T-helper 2 cell (primary cell): ENCODE data around the gene NACC2.

ENCODE experiments used
- DNase-seq, 5 experiments: peaks; one replicate each; pipeline versions ENCODE4 v3.0.0 to v3.0.0-alpha.2; 2012 to 2022

Gene NACC2

DNA sequence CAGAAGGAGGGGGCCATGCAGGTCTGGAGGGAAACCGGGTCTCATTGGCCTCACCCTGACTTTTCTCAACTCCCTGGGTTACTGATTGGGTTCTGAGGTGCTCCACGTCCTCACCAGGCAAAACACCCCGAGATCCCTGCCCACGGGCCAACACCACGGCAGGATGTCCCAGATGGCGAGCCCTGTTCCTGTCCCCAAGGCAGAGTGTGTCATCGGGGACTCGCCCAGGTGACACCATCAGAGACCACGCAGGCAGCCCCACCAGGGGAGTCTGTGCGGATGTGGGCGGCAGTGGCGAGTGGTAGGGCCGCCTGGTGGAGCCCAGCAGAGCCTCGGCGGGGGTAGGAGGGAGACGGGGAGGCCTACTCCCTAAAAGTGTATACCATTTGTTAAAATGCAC lies 74.9 kb downstream of the NACC2 start:
- DNase-seq, result peak in 1 of 5 experiments; percentile 19

DNA sequence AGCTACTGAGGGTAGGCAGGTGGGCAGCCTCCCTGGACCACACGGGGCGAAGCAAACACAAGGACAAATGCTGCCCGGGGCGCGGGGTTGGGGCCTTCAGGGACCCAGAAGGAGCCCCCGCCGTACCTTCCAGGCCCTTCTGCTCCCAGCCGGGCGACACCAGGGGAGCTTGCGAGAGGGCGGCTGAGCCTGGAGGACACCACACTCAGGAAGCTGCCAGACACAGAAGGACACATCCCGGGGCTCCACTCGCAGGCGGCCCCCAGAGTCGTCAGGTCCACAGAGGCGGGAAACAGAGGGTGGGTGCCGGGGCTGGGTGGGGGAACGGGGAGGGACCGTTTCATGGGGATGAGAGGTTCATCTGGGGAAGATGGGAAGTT lies 75.4 kb downstream of the NACC2 start:
- no peak for DNase-seq

DNA sequence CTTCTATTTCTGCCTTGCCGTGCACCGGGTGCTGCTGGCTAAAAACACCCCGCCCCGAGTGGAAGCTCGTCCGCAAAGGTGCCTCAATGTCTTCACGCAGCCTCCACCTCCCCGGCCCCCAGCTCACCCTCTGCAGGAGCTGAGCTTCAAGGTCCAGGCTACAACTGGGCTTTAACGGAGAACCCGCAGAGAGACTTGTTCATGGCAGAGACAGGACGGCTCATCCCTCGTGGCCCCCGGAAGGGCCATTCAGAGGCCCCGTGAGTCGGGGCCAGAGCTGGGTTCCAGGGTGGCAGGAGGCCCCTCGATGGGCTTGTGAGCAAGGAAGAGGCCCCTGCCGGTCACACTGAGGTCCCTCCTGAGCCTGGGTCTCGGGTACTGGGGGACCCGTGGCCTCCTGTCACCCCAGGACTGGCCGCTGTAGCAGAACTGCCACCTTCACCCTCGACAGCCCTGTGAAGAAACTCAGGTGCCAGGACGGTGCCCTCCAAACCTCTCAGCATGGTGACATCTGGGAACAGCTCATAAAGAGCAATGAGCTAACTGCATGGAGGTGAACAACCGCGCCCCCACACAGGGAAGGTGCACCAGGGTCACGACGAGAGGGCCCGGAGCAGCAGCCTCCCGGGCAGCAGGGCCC lies 75.9 kb downstream of the NACC2 start:
- no peak for DNase-seq

DNA sequence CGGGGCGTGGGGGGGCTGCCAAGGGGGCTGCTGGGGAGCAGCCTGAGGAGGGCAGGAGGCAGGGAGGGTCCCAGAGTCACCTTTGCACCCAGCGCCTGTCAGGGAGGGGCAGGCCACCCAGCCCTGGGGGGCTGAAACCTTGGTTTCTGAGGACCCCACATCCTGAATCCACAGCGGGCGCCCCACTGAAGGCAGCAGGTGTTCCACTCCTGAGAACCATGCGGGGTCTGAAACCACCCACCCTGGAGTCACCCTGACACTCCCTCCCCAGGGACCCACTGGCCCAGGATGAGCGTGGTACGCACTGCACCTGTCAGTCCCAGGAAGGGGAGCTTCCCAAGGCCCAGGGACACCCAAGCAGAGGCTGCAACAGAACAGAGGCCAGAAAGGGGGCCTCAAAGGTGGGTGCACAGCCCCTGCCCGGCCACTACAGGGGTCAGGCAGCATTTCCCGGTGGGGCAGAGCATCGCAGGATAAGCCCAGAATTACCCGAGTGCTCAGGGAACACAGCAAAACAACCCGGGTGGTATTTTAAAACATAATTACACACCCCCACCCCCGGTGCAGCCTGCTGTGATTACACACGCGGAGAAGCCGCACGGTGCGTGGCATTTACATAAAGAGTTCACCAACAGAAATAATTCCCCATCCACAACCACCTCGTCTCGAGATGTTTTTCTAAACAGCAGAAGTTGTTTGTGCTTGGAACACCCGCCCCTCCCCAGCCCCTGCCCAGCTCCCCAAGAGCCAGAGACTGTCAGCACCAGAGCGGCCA lies 76.6 kb downstream of the NACC2 start:
- no peak for DNase-seq

DNA sequence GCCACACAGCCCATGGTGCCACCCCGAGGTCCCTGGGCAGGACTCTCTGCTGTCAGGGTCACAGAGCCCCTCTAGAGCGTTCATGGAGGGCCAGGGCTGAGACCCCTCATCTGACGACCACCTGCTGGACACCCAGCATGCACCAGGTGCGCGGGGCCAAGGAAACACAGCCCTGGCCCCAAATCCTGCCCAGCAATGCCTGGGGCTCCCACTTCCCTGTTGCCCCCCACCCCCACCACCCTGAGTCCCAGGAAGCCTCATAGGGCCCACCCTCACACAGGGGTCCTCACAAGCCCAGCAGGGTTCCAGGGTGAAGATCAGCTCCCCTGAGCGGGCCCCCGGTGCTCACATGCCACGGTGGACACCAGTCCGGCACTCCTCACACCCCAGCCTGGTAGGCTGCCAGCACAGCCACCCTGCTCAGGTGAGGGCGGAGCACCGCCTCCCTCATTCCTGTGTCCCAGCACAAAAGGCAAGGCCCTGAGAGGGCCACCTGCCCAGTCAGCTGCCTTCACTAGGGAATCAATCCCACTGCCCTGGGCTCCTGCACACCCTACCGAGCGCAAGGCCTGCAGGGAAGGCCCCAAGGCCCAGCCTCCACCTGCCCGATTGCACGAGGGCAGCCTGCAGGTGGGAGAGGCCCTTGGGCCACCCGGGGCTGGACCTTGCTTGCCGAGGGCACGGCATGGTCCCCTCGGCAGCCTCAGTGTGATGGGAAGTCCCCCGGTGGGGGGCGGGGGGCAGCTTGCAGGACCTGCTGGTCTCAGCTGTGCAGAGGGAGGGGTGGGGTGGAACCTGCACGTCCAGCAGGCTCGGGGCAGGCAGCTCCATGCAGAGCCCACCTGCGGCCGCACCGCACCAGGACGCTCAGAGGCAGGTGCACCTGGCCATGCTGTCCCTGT lies 77.5 kb downstream of the NACC2 start:
- no peak for DNase-seq

DNA sequence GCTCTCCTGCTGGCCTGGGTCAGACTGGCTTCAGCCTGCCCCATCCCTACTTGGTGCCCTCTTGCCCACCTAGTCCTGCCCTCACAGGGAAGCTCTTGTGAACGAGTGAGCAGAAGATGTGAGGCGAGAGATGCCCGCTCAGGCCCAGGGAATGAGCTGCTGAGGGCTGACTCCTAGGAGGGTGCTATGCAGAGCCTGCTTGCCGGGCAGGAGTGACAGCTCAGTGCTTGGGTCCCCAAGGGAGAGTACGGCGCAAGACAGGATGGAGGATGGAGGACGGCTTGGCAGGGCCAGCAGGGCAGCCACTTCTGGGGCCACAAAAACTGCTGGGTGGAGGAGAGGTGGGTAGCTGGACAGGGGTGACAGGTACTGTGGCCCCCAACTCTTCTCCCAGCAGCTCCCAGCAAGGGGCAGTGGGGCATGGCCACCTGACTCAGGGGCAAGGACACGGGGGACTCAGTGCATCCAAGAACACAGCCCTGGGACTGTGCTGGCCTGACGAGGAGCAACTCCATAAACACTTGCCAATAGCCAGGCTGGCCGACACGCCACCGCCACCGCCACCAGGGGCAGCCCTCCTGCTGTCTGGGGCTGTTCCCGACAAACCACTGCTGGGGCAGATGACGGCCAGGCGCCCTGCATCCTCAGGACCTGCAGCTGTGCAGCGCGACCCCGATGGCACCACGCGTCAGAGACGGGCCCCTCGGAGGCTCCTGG lies 78.4 kb downstream of the NACC2 start:
- DNase-seq, result no peak

DNA sequence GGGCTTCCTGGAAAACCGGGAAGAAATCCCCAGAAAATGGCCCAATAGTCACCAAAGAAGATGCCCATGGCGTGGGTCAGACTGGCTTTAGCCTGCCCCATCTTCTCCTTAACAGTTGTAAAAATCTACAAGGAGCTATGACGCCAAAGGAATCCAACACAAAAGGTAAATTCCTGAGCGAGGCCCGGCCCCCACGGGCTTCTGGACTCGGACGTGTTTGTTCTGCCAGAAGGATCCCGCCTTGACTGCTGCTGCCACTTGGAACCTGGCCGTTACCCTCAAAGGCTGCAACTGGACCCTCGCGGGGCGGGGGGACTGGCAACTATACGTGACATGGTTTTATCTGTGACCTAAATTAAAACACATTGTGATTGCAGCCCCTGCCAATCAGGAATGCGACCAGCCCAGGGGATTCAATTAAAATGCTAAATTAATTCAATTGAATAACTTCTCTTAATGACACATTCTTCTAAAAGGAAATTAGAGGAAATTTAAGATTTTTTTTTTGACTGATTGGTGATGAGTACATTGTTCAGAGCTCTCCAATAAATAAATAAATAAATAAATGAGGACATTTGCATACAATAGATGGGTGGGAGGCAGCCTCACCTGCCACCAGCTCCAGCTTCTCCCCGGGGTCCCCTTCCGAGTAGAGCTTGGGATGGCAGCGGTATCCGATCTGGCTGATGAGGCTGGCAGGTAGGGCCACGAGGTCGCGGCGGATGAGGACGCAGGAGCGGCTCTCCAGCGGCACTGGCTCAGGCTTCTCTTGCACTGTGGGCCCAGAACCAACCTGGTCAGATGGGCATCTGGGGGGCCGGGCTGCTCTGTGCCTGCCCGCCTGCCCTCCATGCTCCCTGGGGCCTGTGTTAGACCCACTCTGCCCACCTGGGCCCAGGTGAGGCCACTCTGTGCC lies 79.2 kb downstream of the NACC2 start:
- no peak for DNase-seq

DNA sequence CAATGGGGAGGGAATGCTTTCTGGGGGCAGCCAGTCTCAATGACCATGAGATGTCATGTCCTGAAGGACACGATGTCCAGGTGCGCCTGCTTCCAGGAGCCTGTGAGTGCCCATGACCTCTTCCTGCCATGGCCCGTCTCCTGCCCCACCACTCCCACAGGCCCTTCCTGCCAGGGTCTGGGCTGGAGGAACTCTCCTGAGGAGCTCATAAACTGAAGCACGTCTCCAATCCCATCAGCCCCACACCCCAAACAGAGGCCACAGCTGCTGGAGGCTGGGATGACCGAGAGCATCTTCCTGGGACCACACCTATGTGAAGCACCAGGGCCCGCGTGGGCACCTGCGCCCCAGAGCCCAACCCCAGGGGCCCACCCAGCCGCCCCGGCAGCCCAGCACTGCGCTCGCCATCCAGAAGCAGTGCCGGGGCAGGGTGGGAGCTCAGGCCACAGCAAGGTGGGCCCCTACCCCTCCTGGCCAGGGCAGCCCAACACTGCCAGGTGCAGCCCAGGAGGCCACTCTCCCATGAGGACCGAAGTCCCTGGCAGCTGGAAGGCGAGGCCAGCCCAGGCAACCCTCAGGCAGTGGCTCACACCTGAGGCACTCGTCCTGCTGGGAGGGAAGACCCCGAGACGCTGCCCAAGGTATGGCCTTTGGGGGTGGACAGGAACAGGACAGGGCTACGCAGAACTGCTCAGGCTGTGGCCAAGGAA lies 80.0 kb downstream of the NACC2 start:
- no peak for DNase-seq

DNA sequence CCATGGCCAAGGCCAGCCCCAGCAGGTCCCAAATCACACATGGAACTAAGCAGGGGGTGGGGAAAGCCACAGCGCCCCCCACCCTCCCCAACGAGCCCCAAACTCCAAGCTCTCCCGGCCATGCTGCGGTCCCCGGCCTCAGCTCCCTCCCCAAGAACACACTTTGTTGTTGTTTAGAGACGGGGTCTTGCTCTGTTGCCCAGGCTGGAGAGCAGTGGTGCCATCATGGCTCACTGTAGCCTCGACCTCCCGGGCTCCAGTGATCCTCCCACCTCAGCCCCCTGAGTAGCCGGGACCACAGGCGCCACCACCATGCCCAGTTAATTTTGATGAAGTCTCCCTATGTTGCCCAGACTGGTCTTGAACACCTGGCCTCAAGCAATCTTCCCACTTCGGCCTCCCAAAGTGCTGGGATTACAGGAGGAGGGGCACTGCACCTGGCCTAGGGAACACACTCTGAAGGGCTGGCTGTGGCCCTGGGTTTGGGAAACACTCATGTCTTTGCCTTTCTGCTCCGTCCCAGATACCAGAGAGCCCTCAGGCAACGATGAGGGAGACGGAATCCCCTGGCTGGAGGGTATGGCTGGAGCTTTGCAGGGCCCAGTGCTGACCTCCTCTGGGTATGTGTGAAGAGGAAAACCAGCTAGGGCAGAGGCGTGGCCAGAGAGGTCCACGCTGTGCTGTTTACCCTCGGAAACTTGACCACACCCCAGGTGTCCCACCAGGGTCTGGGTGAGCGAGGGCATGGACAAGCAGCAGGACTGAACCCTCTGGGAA lies 80.8 kb downstream of the NACC2 start:
- DNase-seq, result no peak

DNA sequence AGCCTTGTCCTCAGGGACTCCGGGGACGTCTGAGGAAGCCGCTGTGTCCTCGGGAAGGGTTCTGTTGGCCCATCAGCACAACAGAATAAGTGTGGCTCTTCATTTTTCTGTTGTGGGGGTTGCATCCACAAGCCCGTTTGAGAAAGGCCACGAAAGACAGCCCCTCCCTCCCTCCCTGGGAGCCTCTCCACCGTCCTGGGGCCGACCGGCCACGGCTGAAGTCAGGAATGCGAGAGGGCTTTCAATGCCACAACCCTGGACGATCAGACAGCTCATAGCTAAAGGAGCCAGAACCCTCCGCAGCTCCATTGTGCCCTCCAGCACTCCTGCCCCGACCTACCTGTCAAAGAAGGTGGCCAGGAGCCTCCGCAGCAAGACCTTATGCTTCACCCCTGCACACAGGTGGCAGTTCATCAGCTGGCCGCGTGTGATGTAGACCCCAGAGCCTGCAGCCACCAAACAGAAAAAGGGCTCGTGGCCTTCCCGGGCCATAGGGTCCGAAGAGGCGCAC lies 81.5 kb downstream of the NACC2 start:
- no peak for DNase-seq

DNA sequence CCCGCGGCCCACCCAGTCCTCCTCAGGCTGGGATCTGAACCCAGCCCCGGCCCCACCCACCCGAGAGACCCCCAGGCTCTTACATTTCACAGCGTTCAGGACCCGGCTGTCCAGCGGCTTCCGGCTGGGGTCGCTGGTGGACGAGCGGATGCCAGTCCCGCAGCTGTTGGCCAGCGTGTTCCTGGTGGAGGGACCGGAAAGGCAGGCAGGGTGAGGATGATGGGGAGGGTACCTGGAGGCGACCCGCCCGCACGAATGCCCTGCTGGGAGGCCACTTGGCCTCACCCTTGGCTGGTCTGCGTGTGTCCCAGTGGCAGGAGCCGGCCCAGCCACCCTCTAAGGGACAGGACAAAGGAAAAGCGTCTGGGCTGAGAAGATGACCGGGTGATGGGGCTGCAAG lies 82.0 kb downstream of the NACC2 start:
- peak in 1 of 5 experiments; percentile 3 for DNase-seq

DNA sequence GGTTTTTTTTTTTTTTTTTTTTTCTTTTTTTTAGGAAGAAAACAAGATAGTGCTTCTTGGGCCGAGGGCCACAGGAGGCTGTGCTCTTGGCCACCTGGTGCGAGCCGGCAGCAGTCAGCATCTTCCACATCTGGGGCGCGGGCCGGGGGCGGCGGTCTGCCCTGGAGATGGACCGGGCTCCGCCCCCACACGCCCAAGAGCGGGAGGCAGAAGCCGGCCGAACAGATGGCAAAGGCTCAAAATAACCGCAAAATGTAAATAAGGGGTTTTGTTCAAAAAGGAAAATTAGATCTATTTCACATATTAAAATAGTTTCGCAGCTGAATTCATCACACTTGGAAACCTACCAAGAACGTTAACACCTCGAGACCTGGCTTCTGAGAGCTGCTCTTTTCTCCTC lies 82.4 kb downstream of the NACC2 start:
- DNase-seq, result no peak

DNA sequence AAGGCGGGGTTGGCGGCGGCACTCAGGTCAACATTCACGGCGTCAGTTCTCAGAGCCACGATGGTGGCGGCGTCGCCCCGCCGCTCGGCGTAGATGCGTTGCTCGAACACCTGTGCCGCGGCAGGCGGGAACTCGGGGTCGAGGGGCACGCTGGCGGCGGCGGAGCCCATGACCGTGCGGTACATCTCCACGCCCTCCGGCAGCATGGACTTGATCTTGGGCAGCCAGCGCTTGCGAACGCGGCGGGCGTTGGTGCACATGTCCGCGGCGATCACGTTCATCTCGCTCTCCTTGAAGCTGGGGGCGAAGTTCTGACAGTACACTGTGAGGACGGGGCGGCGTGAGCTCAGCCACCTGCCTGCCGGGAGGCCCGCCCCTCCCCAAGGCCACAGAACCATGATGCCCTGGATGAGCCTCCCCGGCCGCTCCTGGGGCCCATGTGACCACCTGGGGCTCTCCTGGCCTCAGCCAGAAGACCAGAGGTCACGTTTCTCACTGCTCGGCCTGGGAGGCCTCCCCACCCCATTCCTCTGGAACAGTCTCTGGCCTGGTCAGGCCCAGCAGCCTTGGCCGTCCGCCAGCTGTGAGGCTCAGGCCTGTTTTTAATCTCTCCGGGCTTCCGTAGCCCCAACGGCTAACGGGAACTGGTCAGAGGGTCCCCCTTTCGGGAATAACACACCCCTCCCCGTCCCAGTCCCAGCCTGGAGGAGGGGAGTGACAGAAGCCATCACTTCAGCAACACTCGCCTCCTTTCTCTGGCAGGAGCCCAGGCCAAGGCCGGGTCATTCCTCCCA lies 83.2 kb downstream of the NACC2 start:
- peak in 1 of 5 experiments; percentile 6 for DNase-seq

DNA sequence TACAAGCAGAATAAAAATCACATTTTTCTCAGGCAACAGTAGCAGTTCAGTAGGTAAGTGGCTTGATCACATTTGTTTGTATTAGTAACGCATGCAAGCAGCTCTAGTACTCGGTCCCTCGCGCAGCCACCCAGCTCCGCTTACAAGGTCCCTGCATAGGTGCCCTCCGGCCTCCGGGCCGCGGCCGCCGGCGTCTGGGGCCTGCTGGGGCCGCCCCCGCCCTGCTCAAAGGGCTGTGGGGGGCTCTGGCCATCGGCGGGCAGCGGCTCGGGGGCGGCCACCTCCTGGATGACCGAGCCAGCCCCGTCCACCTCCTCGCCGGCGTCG lies 83.8 kb downstream of the NACC2 start:
- no peak for DNase-seq

DNA sequence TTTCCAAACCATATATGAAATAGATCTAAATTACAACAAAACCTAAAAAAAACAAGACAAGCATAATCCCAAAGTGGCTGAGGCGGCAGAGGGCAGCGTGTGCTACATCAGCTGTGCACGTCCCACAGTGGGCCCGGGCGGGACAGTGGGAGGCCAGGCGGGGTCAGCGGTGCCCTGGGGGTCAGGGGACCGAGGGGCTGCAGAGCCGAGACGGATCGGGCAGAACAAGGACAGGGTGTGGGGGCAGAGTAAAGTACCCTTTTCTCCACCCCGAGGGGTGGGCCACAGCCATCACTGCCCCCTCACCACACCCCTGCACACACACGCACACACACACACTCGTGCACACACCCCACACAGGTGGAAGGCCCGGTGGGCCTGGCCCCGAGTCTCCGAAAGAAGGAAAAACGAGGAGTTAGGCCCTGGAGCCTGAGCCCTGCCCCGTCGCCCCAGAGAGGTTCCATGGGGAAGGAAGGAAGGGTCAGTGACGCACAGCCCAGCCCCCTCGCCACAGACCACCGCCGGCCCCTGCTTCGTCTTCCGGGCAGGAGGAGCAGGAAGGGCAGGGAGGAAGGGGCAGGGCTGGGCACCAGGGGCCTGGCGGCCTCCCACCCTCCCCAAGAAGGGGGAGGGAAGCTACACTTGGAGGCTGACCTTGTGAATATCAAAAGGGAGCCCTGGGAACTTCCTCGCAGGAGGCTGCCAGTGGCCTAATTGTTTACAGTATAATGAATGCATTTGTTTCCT lies 84.3 kb downstream of the NACC2 start:
- DNase-seq, result no peak

DNA sequence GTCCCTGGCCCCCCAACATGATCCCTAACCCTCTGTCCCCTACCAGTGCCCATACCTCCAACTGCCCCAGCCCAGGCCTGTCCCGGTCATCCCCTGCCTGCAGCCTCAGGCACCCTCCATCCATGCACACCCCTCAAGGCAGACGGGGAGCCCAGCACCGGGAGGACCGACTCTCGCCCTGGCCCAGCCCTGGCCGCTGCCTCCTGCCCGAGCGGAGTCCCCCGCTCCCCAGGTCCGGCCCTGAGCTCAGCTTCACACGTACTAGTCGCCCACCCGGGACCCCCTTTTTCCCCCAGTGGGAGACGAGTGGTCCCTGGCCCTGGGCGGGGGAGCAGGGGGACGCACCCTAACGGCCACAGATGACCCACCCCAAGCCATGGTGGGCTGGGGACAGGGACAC lies 84.9 kb downstream of the NACC2 start:
- no peak for DNase-seq

DNA sequence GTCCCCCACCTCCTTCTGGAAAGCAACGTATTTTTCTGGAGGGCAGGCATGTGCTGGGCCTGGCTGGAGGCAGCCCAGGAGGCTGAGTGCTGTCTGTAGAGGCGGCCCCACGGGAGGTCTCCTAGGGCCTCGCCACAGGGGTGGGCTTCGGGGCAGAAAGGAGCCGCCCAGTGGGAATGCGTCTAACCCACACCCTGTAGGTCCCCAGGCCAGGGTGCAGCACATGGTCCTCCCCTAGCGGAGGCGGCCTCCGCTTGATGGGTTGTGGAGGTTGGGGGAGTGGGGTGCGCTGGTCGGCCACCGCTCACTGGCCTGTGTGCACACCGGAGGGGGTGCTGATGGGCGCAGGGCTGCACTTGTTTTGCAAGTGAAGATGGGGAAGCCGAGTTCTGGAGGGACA lies 85.6 kb downstream of the NACC2 start:
- DNase-seq, result no peak

DNA sequence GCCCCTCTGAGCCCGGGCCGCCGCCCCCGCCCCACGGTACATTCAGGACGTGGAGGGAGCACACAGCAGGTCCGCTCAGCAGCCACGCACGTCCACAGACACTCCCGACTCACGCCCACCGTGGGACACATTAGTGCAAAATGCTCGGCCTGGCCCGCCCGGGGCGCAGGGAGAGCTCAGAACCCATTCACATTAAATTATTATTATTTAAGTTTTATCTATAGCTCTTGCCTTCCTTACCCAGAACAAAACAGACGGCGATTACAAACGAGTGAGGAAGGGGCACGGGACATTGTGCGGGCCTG lies 86.4 kb downstream of the NACC2 start:
- DNase-seq, result no peak
